GM20000 (cell line): ENCODE data around the gene GBGT1.
"Not testable (repeated sequence)": the region's sequence is repeated elsewhere in the genome, so short reads cannot be mapped to it uniquely, and the experiment has no call there.

ENCODE experiments used
- DNase-seq: peaks from one replicate; pipeline ENCODE4 v3.0.0; 2012; ENCODE audit warnings: low spot score
- CTCF ChIP-seq: IDR thresholded peaks from 2 replicates; pipeline ENCODE4 v1.5.1; 2012; ENCODE audit warnings: mild to moderate bottlenecking, control low read depth; ENCODE audit errors: extremely low read depth, missing control alignments

The GBGT1 gene

GRCh38 chr9:133205996-133206931 is 42.5 kb upstream of the GBGT1 start:
- no peak for TF ChIP-seq CTCF
- no peak for DNase-seq

GRCh38 chr9:133205481-133205887 is 41.8 kb upstream of the GBGT1 start:
- not testable (repeated sequence) for DNase-seq

- no peak for DNase-seq
- no peak for TF ChIP-seq CTCF
Measured at GRCh38 chr9:133204993-133205336, 41.3 kb upstream of the GBGT1 start.

DNA sequence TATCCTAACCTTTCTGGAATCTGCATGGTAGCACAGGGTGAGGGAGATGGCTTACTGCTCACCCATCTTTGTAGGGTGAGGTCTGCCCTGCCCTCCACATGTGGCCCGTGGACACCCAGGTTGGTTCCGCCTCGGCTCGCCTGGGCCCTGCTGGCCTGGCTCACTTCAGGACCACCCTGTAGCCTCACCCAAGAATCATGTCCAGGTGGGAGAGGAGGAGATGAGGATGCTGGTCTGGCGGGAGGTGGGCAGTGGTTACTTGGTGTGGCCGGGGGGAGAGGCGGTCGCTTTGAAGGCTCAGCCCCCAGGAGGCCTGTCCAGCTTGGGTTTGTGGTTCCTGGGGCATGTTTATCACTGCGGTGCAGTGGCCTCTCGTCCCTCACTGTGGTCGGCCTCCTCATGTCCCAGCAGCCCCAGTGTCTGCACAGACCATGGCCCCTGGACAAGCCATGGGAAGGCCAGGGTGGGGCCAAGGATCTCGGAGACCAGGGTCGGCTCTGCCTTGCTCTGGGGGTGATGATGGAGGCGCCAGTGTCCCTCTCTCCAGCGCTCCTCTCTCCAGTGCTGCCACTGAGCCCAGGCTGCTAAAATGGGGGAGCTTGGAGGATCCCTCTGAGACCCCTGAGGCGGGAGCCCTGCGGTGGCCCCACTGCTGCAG is 40.8 kb upstream of the GBGT1 start:
- no peak for DNase-seq
- no peak for TF ChIP-seq CTCF

- no peak for DNase-seq
- no peak for TF ChIP-seq CTCF
Measured at GRCh38 chr9:133203506-133204075, 39.9 kb upstream of the GBGT1 start.

- DNase-seq = no peak
Measured at GRCh38 chr9:133202688-133203453, 39.2 kb upstream of the GBGT1 start.

GRCh38 chr9:133202145-133202513 is 38.4 kb upstream of the GBGT1 start:
- no peak for DNase-seq
- TF ChIP-seq CTCF = no peak

More at GRCh38 chr9:133202688-133203453, 39.2 kb upstream of the GBGT1 start:
- TF ChIP-seq CTCF = no peak
